ENCODE measurements around the gene TTC28. TPM values are rescaled to one million over a fixed set of nuclear protein-coding genes. Genes with fewer than 3 reads are reported as not detected.

The TTC28 gene
- total RNA-seq, 1 donor from 2014 or later = 70.8 TPM

- DNase-seq (ENCODE audit: low spot score) = no peak
- H3K4me3 Mint-ChIP-seq (ENCODE audit: unreplicated experiment) = no peak overlapping the region
- peaks cover 1% of the 10 kb centered on the region for H3K27me3 Mint-ChIP-seq (ENCODE audit: unreplicated experiment)
- no peak for TF ChIP-seq CTCF (IDR thresholded peaks at IDR 0.05; ENCODE audit: unreplicated experiment)
- H3K27ac Mint-ChIP-seq (ENCODE audit: unreplicated experiment) = no peak overlapping the region
- H3K36me3 Mint-ChIP-seq (ENCODE audit: low read depth, unreplicated experiment) = peaks cover 7% of the 10 kb centered on the region
- H3K9me3 Mint-ChIP-seq (ENCODE audit: unreplicated experiment) = no peaks in the 10 kb centered on the region
- H3K4me1 Mint-ChIP-seq (ENCODE audit: unreplicated experiment) = peaks cover 7% of the 10 kb centered on the region
Measured at GRCh38 chr22:28394513-28395110, 285.0 kb downstream of the TTC28 start.

- no peak overlapping the region for H3K4me3 Mint-ChIP-seq (ENCODE audit: unreplicated experiment)
- peaks cover 3% of the 10 kb centered on the region for H3K4me1 Mint-ChIP-seq (ENCODE audit: unreplicated experiment)
- no peaks in the 10 kb centered on the region for H3K36me3 Mint-ChIP-seq (ENCODE audit: low read depth, unreplicated experiment)
- no peak for TF ChIP-seq CTCF (IDR thresholded peaks at IDR 0.05; ENCODE audit: unreplicated experiment)
- no peak overlapping the region for H3K27ac Mint-ChIP-seq (ENCODE audit: unreplicated experiment)
- no peaks in the 10 kb centered on the region for H3K27me3 Mint-ChIP-seq (ENCODE audit: unreplicated experiment)
- H3K9me3 Mint-ChIP-seq (ENCODE audit: unreplicated experiment) = no peaks in the 10 kb centered on the region
- no peak for DNase-seq (ENCODE audit: low spot score)
Measured at GRCh38 chr22:28381429-28382167, 298.0 kb downstream of the TTC28 start.

- no peak for DNase-seq (ENCODE audit: low spot score)
- no peak for TF ChIP-seq CTCF (IDR thresholded peaks at IDR 0.05; ENCODE audit: unreplicated experiment)
- H3K4me3 Mint-ChIP-seq (ENCODE audit: unreplicated experiment) = no peak overlapping the region
- no peak overlapping the region for H3K27ac Mint-ChIP-seq (ENCODE audit: unreplicated experiment)
- no peaks in the 10 kb centered on the region for H3K36me3 Mint-ChIP-seq (ENCODE audit: low read depth, unreplicated experiment)
- no peaks in the 10 kb centered on the region for H3K27me3 Mint-ChIP-seq (ENCODE audit: unreplicated experiment)
- H3K9me3 Mint-ChIP-seq (ENCODE audit: unreplicated experiment) = no peaks in the 10 kb centered on the region
- peaks cover 15% of the 10 kb centered on the region for H3K4me1 Mint-ChIP-seq (ENCODE audit: unreplicated experiment)
Measured at GRCh38 chr22:28379951-28380350, 299.7 kb downstream of the TTC28 start.

GRCh38 chr22:28379075-28379779, 300.4 kb downstream of the TTC28 start:
- Mint-ChIP-seq H3K36me3 (ENCODE audit: low read depth, unreplicated experiment) (no peaks in the 10 kb centered on the region), H3K9me3 (ENCODE audit: unreplicated experiment) (no peaks in the 10 kb centered on the region), H3K27me3 (ENCODE audit: unreplicated experiment) (no peaks in the 10 kb centered on the region), H3K27ac (ENCODE audit: unreplicated experiment) (no peak overlapping the region), H3K4me1 (ENCODE audit: unreplicated experiment) (peaks cover 15% of the 10 kb centered on the region), H3K4me3 (ENCODE audit: unreplicated experiment) (no peak overlapping the region)
- no peak for TF ChIP-seq CTCF (IDR thresholded peaks at IDR 0.05; ENCODE audit: unreplicated experiment)
- no peak for DNase-seq (ENCODE audit: low spot score)

Data from endothelial cell (in vitro differentiated cells).